Activated CD4-positive, CD25-positive, alpha-beta regulatory T cell treated with anti-CD3 and anti-CD28 coated beads, Interleukin-2, amount 50 U/mL, for 72 hours (primary cell): ENCODE data around the gene UQCRH.

Source experiments
- DNase-seq: peaks from one replicate; pipeline ENCODE4 v3.0.0; 2021

UQCRH gene

DNA sequence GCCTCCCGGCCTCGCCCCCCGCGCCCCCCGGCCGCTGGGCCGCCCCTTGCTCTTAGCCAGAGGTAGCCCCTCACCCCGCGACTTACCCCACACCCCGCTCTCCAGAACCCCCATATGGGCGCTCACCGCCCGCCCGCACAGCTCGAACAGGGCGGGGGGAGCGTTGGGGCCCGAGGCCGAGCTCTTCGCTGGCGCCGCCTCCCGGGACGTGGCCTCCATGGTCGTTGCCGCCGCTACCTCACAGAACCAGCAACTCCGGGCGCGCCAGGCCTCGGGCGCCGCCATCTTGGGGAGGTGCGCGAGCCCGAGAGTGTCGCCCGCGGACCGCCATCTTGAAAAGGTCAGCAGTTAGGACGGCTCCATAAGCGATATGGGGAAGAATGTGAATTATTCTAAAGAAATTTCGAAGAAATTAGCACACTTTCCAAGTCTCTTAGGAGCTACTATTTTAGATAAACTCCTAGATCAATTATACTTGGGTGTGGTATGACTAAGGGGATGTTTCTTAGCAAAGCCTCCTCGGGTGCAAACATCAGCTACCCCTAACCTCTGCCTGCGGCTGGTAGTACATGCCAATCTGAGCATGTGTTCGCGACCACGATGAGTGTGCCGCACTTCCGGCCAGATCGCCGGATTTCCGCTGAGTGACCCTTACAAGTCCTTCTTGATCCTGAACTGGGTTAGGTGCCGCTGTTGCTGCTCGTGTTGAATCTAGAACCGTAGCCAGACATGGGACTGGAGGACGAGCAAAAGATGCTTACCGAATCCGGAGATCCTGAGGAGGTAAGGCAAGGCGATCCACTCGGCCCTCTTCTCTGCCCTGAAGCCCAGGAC is at the start of gene UQCRH, which contains the start of gene LRRC41:
Gene UQCRH (plus strand): TSS at position 661 of the 834 bp plus-strand sequence. CDS start 69 bp downstream, at position 730.
Gene LRRC41 (minus strand): TSS at position 579 of the 834 bp plus-strand sequence. CDS start 294 bp downstream, at position 285.
- peak; percentile 94 for DNase-seq

DNA sequence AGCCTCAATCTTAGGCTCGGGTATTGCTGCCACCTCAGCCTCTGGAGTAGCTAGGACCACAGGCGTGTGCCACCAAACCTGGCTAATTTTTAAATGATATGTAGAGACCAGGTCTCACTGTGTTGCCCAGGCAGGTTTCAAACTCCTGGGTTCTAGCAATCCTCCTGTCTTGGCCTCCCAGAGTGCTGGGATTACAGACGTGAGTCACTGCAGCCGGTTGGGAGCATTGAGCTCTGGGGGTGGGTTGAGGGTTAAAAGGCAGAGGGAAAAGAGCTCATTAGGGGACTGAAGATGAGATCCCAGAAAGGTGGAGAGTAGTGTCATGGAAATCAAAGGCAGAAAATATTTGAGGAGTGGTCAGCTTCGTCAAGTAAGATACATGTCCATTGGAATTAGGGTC is 48.8 kb upstream of the UQCRH start:
- DNase-seq = no peak

DNA sequence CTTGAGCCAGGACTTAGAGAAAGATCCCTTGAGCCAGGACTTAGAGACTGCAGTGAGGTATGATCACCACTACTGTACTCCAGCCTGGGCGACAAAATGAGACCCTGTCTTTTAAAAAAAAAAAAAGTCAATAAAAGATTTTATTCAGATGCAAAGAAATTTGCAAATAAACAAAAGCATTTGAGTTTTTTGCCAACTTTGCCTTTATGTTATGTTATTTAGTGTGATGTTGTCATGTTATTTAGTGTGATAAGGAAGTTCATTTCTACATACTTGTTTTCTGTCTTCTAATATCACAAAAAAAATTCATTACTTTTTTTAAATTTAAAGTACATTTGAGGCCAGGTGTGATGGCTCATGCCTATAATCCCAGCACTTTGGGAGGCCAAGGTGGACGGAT is 47.0 kb upstream of the UQCRH start:
- DNase-seq = no peak

DNA sequence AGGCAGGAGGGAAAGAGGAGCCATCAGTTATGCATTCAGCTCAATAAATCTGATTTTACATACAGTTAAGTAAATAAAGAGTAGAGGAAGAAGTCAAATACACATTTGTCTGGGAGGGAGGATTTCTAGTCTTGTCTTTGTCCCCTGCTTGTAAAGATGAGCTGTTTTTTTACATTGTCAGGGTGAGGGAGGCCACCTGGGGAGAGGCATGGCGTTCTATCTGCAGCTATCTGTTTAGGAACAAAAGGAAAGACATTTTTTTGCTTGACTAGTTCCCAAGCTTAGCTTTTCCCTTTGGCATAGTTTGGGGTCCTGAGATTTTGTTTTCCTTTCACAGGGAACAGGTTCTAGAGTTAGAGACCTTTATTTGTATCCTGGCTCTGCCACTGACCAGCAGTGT is 41.0 kb upstream of the UQCRH start:
- no peak for DNase-seq

DNA sequence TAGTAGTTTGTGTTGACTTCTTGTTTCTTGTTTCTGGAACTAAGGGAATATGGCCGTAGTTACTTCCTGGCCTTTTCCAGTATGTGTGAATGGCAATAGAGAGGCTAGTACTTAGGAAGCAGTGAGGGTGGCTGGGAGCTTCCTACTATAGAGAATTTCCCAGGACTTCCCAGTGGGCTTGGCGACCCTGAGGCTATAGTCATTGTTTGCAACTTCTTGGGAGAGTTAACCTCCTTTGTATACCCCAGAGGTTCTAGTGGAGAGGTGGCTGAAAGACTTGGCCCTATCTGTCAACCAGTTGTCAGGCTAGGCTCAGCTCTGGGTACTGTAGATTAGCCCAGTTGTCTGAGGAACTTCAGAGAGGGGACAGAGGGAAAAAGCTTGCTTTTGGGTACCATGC is 40.4 kb upstream of the UQCRH start:
- no peak for DNase-seq

DNA sequence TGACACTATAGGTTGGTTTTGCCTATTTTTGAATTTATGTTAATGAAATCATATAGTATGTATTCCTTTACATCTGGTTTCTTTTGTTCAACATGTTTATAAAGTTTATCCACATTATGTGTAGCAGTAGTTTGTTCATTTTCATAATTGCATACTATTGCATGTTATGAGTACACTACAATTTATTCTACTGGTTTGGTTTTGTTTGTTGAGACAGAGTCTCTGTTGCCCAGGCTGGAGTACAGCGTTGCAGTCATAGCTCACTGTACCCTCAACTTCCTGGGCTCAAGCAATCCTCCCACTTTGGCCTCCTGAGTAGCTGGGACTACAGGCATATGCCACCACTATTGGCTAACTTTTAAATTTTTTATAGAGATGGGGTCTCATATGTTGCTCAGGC is 34.9 kb upstream of the UQCRH start:
- DNase-seq = no peak

DNA sequence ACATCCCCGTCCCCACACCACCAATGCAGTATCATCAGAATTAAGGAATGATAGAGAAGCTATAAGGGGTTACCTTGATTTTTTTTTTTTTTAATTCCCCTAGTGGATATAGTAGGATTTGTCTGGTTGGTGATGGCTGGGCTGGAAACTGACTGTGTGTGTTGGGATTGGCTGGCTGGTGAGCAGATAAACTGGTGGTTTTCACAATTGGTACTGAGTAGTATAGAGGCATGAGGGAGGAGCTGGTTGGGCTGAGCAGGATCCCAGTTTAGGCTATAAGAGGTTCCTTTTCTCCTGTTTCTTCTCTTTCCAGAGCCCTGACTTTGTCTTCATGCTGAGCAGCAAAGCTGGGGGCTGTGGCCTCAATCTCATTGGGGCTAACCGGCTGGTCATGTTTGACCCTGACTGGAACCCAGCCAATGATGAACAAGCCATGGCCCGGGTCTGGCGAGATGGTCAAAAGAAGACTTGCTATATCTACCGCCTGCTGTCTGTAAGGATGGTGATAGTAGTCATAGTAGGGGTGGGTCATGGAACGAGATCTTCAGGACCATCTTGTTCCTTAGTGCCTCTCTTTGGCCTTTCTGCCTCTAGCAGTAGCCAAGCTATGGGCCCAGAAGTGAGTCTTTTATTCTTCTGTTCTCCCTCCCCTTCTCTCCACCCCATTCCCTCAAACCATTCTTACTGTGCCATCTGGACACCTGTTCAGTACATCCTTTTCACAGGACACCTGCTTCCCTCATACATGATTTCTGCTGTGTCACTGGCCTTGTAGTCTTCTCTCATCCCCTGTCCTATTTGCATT is 29.1 kb upstream of the UQCRH start:
- DNase-seq = no peak

DNA sequence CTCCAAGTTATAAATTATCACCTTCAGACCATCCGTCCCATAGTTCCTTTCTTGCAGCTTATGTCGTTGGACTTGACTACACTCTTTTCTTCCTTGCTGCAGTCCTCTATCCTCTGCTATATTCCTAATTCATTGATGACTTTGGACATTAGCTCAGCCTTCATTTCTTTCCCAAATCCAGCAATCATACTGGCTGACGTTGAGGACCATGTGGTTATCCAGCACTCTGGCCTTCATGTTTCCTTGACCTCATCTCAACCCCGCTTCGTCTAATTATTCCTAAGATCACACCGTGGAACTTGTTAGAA is 28.5 kb upstream of the UQCRH start:
- no peak for DNase-seq

DNA sequence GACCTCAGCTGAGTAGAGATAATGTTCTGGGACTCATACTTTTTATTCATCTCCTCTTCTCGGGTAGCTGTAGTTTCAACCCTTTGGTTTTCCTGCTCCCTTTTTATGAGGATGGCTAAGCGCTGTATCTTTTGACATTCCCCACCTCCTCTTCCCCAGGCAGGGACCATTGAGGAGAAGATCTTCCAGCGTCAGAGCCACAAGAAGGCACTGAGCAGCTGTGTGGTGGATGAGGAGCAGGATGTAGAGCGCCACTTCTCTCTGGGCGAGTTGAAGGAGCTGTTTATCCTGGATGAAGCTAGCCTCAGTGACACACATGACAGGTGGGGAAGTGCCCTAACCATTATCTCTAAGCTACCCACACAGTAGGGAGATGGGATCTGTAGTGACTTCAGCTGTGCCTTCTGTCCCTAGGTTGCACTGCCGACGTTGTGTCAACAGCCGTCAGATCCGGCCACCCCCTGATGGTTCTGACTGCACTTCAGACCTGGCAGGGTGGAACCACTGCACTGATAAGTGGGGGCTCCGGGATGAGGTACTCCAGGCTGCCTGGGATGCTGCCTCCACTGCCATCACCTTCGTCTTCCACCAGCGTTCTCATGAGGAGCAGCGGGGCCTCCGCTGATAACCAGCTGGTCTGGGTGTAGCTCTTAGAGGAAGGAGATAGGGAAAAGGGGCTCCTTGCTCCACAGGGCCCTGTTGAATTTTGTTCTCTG is 25.7 kb upstream of the UQCRH start:
- no peak for DNase-seq

DNA sequence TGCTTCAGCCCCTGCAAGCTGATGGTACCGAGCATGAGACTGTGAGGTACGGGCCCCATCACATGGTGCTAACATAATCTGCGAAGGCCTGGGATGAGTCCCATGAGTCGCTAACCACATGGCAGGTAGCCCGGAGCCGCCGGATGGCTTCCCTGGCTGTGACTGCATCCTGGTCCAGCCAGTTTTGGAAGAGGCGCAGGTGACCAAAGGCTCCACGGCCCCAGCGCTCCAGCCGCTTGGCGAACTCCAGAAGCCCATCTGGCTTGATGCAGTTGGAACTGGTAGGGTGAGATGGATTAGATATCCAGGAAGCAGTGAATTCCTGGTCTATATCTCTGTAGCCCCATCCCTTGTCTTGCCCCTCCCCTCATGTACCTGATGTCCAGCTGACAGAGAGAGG is 24.7 kb upstream of the UQCRH start:
- no peak for DNase-seq

DNA sequence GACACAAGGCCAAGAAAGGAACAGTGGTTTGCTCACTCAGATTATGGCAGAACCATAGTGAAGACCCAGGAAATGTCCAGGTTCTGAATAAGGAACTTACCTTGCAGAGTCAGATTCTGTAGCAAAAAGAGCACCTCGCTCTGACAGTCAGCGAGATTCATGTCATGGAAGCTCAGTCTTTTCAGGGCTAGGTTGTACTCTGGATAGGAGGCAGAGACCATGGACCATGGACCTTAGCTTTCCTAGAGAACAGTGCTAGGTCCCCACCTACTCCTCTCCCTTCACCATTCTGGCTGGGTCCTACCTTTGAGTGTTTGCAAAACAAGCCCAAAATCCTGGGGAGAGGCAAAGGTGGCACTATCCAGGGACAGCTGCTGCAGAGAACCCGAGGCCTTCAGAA is 23.4 kb upstream of the UQCRH start:
- no peak for DNase-seq

DNA sequence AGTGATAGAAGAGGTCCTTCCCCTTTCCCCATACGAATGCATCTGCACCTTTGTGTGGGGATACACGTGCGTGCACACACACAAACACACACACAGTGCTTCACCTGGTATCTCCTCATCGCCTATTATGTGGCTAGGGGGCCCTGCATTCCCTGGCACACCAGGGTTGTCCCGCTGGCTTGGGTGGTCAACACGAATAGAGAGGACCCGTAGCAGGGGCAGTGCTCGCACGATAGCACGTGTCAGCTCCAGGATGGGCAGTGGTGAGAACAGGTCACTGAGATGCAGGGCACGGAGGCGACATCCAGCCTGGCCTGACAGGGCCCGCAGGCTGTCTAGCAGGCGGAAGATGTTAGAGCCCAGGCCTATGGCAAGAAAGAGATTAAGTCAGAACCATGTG is 22.5 kb upstream of the UQCRH start:
- no peak for DNase-seq

DNA sequence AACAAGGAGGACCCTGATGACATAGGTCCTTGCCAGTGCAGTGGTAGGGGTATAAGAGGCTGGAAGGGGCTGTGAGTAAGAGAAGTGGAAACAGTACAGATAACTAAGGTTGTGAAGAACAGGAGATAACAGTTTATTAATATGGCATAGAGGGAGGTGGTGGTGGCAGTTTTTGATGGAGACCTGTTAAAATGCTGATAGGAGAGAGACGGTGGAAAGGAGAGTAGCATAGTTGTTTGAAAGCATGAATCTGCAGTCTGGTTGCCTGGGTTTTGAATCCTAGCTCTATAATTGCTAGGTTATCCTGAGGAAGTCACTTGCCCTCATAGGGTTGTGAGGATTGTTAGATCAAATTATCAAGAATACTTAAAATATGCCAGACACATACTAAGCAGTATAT is 19.4 kb upstream of the UQCRH start:
- DNase-seq = no peak

DNA sequence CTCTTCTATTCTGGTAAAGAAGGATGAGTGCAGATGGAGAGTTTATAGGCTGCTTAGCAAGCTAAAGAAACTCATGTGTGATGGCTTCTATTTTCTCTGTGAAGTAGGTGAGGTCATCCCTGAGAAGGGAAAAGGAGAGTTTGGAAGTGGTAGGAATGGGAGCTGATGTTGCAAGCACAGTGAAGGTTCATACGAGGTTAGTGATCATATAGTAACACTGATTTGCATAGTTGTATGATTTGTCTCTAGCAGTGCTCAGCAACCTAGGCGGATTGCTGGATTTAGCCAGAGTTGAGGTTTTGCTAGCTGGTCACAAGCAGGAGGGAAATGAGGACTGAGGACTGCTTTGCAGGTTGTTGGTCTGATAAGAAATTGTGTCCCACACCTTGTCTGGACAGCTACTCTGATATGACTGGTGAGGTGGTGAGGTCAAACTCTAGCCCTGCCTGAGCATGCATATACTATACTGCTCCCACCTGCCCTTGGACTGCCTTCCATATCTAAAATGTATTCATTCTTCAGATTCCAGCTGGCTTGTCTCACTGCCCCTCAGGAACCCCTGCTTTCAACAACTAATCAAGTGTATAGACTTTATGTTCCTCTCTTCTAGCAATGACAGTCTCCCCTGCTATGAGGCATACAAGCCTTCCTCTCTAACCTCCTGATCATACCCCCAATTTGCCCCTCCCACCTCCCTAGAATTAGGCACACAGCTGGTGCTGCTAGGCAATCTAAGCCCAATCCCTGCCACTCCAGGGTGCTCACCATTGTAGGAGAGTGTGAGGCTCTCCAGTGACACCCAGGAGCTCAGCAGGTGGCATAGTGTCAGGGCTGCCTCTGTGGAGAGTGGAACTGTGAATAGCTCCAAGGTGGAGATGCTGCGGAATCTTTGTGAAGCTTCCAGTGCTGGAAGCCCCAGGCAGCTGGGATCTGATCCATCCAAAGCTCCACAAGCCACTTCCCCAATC is 18.6 kb upstream of the UQCRH start:
- DNase-seq = no peak

DNA sequence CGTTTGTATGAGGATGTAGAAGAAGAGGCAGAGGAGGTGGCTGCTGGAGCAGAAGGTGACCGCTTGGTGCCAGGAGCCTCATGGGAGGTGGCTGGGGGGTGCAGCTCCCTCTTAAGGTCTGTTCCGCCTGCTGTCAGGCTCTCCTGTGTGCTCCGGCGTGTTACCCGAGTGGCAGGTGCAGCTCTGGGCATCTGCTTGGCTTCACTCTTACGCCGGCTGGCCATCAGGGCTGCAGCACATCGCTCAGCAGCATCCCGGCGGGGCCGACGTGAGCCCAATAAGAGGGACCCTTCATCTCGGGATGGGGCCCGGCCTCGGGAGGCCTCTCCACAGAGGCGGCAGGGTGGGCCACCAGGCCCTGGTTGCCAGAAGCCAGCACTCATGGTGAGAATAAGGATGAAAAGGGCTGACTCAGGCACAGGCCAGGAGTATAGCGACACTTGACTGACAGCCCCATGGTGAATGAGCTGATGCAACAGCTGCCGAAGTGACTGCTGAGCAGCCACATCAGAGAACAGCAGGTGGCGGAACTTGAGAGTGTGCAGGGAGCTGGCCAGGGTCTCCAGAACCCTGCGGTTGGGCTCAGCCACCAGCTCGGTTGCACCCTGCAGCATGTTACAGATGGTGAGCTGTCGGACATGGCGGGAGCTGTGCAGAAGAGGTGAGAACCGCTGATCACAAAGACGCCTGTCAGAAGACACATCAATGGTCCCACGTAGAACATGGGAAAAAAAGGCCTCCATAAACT is 17.6 kb upstream of the UQCRH start:
- DNase-seq = no peak

DNA sequence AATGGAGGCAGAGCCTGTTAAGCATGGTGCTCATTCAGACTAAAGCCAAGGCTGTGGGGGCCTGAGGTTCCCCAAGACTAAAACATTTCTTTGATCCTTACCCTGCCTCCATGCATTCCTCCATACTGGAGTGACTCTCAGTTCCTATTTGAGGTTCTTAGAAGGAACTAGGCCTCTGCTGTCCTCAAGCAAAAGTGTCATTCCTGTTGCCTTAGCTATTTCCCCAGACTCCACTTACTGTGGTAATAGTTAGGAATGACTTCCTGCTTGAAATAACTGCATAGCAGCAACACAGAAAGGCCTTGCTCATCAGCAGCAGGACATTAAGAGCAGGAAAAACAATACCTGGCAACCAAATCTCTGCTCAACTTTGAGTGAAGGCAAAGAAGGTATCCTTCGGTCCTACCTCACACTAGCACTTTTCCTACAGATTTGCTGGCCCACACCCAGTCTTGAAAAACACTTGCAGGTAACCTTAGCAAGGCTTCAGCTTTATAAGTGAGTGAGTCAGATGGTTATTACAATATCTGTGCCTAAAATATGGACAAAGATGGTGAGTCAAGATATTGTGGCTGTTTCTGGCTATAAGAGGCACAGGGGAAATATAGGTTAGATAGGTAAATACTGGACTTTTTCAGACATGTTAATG is 14.9 kb upstream of the UQCRH start:
- DNase-seq = no peak

DNA sequence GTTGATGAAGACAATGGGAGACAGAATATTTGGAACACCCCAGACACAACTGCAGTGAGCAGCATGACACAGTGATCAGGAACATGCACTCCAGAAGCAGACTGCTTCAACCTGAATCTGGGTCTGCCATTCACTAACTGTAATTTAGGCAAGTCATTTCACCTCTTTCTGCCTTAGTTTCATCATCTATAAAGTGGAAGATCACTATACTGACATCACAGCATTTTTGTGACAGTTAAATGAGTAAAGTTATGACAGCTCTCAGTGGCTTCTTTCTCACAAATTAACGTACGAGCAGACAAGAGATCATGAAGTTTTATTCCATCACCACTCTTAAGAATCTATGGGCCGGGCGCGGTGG is 14.4 kb upstream of the UQCRH start:
- no peak for DNase-seq

DNA sequence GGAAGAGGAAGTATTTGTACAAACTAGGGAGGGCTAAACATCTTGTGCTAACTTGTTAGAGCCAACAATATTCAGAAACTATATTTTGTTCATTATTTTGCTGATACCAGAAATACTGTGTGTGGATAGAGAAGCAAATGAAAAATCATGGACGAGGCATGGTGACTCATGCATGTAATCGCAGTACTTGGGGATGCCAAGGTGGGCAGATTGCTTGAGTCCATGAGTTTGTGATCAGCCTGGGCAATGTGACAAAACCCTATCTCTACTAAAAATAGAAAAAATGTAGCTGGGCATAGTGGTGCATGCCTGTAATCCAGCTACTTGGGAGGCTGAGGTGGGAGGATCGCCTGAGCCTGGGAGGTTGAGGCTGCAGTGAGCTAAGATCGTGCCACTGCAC is 13.5 kb upstream of the UQCRH start:
- no peak for DNase-seq

DNA sequence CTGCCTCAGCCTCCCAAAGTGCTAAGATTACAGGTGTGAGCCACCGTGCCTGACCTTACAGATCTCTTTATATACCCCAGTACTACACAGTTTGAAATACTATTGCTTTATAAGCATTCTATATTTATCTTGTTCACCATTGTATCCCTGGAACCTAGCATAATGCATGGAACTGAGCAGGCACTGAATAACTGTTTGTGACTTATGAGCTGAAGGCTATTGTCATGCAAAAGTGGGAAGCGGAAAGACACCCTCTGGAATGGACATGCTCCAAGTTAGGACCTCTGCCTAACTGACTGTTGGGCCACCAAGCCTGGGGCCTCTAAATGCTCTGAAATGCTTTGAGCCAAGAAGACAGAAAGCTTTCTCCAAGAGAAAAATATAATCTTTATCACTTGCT is 8.2 kb upstream of the UQCRH start:
- DNase-seq = no peak

DNA sequence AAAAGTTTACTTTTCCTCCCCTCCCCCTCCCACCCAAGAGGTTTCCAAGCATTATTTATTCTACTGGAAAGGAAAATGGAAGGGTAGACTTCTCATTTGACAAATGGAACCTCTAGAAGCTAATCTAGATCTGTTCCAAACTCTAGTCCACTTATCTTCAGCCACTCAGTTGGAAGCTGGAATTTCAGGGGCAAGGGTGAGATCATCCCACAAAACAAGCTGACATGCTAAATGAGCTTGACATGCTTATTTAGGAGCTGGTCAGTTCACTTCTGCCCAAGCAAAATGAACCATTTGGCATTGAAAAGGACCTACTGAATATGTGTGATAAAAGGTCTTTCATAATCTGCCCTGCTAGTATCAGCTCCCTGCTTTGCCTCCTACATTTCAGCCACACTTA is 5.1 kb upstream of the UQCRH start:
- no peak for DNase-seq

DNA sequence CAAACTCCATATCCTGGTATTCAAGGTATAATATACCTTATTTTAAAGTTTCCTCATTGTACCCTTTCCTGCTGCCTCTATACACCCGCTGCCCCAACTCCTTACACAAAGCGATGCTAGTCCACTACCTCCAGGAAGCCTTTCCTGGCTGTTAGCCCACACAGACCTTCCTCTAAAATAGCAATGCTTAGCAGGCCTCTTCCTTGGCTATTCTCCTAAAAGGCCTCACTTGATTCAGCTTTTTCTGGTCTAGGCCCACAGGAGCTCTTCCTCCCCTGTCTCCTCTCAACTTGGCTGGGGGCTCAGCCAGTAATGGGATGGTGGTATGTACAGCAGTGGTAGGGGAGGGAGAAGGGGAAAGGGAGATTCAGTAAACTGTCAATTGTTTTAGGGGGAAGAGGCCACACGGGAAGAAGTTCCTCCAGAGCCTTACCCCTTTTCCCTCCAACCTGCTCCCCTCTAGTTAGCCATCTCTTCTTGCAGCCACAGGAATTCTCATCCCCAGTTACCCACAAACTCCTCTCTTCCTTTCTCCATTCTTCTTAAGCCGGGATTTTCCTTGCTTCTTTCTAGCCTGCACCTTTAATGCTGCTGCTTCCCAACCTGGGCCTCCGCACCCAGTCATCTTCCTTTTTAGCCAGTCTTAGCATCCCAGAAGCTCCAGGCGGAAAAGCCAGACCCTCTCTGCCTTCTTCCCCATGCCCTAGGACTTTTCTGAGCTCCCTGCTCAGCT is 2.7 kb upstream of the UQCRH start:
- no peak for DNase-seq
